ENCODE measurements around the gene CELSR2.
"Not testable (repeated sequence)": the region's sequence is repeated elsewhere in the genome, so short reads cannot be mapped to it uniquely, and the experiment has no call there.

The CELSR2 gene

DNA sequence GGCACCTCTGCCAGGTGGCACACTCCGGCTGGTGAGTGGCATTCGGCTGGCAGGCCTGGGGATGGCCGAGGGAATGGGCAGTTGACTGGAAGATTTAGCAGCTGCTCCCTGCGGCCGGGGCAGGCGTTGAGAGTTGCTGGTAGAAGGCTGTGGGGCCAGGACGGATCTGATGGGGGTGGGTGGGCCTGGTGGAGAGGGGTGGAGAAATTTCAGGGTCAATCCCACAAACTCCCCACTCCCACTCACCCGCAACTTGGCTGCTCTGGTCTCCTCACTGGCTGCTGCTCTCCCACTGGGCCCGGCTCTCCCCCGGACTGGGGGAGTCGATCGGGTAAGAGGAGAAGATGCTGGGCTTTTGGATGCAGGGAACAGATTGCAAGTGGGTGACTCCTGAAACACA lies 31.5 kb downstream of the CELSR2 start:
- no peak for DNase-seq (ENCODE audit: low read depth in 2 of 2)

DNA sequence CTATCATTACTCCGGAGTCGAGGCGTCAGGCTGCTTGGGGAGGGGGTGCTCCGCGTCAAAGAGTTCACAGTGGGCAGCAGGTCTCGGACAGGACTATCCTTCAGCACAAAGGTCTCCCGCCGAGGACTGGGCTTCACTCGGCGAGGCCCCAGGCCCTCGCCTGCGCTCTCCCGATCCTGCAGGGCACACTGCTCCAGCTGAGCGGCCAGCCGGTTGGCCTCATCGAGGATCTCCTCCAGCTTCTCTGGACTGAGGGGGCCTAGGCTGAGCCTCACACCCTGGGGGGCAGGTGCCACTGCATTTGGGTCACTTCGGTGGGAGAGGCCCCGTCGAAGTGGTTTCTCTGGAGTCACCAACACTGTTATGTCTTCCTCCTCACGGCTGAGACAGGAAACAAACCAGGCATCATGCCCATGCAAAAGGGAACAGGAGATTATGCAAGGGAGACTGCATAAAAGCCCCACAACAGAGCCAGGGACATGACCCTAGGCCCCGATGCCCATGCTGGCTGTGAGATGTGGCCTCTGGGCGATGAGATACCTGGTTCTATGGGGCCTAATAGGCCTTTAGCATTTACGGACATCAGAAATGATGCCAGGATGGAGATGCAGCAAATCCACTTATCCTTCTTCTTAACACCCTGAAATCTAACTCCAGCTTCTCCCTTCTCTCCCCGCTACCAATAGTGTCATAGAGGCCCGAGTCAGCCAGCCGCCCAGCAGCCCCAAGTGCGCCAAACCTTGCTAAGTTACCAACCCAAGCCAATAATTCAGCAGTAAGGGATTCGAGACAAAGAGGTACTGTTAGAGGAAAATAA lies 32.5 kb downstream of the CELSR2 start:
- DNase-seq (ENCODE audit: low read depth in 2 of 2), result no peak

DNA sequence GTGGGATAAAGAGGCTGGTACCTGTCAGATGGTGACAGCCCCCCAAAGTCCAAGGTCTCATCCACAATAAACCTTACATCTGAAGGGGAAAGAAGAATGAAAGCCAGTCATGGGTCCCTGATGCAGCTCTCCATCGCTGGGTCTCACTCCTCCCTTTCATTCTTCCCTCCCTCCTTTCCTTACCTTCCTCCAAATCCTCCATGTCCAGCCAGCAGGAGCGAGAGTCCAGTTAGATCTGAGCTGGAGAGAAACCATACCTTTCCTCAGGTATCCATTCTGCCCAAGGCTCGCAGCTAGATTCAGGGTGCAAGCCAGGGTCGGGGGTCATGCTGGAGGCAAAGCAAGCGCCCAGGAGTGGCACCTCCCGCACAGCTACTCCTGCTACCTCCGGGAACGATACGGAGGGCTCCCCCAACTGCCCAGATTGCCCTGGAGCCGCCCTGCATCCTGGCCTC lies 33.2 kb downstream of the CELSR2 start:
- DNase-seq (ENCODE audit: low read depth in 2 of 2), result no peak

DNA sequence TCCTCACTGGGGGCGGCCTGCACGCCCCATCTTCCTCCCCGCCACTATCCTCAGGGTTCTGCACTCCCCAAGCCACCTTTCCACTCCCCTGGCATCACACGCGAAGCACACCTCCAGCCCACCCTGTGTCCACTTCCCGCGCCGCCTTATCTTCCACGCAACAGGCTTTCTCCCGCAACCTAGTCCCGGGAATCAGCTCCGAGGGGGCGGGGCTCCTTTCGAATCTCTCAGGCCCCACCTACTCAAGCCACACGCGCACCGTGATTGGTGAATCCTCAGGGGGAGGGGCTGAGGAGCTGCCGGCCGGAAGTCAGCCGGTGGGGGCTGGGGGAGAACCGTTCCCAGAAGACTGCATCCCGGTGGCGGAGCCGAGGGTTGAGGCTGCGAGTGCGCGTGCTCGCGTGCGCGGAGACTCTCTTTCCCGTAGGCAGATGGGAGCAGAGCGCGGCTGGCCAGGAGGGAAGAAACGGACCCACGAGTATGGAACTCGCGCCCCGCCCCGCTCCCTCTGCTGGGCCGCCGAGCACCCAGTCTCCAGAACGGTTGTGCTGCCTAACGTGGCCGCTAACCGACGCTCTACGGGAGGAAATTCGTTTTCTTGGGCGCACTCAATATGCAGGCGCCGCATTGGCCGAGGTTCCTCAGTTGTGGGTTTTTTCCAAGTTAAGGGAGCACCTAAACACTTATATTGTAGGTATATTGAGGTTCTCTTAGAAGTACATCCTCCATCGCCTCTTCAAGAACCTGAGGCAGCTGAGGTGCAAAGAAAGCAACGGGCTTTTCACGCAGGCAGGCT lies 33.8 kb downstream of the CELSR2 start, which contains the start of gene PSRC1:
Gene PSRC1, minus strand, starts transcription at position 194 of the 796 bp plus-strand sequence.
- peak; percentile 75 to 83 for DNase-seq (ENCODE audit: low read depth in 2 of 2)

DNA sequence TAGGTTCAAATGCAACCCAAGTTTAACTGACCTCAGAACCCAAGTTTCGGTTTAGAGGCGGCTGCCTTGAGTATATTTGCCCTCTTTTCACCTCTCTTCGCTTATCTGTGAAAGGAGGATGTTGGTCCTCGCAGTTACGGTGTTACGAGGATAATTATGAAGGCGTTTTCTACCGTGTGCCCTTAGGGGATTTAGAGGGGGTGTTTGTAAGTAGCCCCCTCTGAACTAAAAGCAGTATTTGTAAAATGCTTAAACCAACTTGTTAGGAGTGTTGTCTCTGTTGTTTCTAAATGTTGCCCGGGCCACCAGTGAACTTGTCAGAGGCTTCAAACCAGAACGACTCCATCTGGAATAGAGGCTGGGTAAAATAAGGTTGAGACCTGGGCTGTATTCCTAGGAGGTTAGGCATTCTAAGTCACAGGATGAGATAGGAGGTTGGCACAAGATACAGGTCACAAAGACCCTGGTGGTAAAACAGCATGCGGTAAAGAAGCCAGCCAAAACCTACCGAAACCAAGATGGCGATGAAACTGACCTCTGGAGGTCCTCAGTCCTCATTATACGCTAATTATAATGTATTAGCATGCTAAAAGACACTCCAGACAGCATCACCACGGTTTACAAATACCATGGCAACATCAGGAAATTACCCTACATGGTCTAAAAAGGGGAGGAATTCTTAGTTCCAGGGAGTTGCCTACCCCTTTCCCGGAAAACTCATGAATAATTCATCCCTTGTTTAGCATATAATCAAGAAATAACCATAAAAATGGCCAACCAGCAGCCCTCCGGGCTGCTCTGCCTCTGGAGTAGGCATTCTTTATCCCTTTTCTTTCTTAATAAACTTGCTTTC lies 34.6 kb downstream of the CELSR2 start:
- no peak for DNase-seq (ENCODE audit: low read depth in 2 of 2)

DNA sequence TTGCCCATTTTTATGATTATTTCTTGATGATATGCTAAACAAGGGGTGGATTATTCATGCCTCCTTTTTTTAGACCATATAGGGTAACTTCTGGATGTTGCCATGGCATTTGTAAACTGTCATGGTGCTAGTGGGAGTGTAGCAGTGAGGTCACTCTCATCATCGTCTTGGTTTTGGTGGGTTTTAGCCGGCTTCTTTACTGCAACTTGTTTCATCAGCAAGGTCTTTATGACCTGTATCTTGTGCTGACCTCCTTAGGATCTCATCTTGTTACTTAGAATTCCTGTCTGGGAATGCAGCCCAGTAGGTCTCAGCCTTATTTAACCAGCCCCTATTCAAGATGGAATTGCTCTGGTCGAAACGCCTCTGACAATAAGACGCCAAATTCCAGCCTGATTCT lies 37.4 kb downstream of the CELSR2 start:
- not testable (repeated sequence) for DNase-seq (ENCODE audit: low read depth in 2 of 2)

DNA sequence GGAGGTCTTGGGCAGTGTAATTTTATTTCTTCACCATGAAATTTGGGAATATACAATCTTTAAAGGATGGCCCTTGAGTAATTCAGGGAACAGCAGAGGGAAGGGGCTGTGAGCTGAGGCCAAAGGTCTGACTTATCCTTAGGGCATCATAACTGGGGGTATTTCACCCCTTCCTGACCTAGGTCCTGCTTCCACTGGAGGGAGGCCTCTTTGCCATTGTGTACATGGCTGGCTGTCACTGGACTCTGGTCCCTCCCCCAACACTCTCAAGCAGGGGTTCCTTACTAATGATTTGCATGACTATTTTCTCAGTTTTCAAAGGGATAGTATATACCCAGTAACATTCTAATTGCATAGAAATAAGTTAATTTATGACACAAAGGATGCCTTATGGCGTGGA lies 40.8 kb downstream of the CELSR2 start:
- no peak for DNase-seq (ENCODE audit: low read depth in 2 of 2)

DNA sequence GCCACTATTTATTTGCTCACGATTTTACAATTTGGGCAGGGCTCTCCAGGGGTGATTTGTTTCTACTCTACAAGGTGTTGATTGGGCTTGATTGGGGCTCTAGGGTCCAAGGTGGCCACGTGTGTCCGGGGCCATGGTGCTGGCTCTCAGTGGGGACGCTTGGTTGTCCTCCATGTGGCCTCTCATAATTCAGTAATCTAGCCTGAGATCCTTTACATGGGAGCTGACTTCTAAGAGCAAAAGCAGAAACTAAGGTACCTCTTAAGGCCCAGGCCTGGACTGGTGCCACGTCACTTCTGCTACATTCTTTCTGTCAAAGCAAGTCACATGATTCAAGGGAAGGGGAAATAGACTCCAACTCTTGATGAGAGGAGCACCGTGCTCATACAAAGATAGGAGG lies 41.7 kb downstream of the CELSR2 start:
- DNase-seq (ENCODE audit: low read depth in 2 of 2), result no peak

DNA sequence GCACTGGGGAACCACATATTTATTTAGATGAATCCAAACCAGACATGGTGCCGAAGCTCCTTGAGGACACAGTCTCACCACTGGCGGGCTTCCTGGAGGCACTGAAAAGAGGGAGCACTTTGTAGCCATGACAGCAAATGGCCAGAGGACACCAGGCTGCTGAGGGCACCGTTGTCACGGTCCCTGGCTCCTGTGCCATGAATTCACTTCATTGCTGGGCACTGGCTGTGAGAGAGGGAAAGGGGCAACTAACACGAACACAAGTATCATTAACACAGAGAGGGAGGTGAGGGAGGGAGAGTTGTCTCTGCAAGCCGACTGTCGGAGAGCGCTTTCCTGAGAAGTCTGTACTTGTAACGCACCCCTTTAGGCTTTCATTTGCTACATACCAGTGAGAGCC lies 43.0 kb downstream of the CELSR2 start:
- DNase-seq (ENCODE audit: low read depth in 2 of 2), result no peak

DNA sequence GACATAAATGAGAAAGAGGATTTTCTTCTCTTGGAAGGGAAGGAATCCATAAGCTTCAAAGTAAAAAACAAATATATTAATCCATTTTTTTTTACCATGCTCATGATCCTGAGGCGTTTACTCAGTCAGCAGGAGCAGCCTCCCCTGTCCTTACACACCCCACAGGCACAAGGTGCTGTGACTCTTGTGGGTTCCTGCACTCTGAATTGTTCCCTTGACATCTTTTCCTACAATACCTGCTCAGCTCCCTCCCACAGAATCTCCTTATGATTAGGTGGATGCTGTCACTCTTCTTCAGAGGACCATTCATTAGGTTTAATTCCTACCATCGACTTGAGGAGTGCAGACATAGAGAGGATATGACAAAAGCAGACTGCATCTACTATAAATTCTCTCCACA lies 43.7 kb downstream of the CELSR2 start:
- no peak for DNase-seq (ENCODE audit: low read depth in 2 of 2)

DNA sequence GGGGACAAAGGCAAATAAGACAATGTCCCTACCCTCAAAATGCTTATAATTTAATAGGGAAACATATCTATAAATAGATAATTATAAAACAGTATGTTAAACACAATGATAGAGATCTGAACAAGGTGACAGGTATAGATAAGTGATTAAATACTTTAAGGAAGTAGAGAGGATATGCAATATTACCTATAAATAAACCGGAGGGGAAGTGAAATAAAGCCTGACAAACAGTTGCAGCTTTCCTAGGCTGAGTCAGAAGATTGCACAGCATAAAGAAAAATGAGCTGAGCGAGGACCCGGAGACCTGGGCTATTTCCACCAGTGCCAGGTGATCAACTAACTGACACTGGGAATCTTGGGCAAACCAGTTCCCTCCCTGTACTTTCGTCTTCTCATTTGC lies 45.1 kb downstream of the CELSR2 start:
- no peak for DNase-seq (ENCODE audit: low read depth in 2 of 2)

DNA sequence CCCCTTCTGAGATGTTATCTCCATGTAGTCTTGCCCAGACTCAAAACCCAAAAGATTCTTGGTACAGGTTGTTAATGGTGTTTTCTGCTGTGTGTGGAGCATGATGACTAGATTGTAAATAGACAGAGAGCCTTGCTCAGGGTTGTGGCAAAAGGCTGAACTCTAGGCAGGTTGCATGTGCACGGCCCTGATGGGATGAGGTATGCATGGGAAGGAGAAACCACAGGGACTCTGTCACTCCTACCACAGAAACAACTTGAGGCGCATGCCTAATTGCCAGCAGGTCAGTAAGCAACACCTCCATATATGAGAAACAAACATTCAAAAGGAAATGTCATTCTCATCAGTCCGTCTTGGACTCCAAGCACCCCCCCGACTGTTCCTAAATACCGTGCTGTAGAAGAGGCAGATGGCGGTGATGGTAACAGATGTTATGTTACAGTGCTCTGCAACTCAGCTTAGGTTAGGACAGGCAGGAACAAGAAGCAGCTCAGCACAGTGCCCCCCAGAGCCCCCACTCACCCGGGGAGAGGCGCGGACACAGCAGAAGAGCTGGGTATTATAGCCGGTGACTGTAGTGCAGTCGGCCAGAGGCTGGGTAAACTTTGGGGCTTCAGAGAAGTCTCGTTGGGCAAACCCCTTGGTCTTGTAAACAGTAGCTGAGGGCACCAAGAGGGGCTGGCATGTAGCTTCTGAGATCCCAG lies 46.5 kb downstream of the CELSR2 start:
- no peak for DNase-seq (ENCODE audit: low read depth in 2 of 2)

DNA sequence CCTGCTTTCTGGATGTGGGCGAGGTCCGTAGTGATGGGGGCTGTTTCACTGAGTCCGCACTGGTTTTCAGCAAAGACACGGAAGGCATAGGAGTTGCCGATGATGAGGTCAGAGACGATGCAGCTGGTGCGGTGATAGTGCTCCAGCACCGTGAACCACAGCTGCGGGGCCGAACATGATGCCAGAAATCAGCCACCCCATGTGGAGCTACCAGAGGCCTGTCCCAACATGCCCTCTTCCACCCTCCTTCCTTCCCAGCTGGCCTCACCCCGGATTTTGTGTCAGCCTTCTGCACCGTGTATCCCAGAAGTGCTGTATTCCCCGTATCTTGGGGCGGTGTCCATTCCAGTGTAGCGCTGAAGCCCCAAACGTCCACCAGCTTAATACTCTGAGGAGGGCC lies 47.4 kb downstream of the CELSR2 start:
- DNase-seq (ENCODE audit: low read depth in 2 of 2), result no peak

DNA sequence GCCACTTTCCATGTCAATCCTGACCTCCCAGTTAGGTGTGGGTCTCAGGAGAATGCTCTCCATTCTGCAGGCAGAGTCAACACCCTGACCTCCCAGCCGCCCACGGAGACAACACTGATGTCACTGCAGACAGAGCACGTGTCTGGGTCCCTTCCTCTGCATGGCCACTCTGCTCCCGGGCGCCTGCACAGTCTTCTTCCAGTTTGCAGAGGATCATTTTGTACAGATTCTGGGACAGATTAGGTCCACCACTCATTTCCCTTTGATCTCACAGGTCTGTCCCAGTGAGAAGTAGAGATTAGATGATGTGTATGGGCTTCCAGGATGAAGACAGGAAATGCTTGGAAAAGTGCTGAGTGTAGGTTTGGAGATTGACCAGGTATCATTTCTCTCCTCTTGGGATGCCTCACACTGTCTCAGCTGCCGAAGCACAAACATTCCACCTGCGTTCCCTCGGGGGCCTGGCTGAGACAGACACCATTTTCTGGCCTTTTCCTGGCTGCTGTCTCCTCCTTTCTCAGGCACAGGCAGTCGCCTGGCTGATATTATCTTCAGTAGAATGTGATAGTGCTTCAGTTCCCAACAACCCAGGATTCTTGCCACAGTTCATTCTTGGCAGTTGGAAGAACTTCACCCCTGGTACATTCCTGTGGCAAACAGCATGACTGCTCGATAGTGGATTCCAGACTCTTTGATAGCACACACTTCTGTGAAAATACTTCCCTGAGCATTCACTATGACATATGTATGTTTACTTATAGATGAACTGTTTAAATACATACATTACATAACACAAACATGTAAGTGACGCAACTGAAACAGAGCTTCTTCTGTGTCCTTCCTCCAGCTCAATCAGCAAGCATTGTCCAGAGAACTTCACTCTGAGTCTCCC lies 49.6 kb downstream of the CELSR2 start:
- DNase-seq (ENCODE audit: low read depth in 2 of 2), result no peak

DNA sequence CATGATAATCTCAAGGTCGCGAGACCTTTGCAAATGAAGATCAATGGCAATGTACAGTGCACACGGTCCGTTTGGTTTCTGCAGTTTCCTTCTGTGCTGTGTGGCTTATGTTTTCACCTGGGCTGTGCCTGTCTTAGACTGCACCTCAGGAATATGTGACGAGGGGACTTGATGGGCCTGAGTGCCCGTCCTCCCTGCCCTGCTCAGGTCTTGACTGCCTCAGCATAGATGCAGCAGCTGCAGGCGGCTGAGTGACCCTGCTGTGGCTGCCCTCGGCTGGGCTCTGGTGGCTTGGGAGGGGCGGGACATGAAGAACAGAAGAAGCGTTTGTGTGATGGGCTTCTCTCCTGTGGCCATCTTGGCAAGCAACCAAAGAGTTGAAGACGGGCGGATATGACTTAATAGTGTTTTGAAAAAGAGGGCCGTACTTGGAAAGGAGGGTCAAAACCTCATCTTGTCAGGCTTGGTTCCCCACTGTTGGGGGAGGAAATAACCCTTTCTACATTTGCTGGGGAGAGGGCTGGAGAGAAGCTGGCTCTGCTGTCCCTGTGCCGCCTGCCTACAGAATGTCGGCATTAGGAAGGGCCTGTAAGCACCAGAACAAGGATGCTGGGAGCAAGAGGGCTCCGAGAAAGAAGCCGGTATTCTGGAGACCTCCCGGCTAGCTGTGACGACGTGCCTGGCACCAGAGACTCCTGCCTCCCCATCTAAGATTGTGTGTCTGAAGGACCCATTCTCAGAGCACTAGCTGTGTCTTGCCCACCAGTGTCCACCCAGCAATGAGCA lies 50.4 kb downstream of the CELSR2 start:
- no peak for DNase-seq (ENCODE audit: low read depth in 2 of 2)

DNA sequence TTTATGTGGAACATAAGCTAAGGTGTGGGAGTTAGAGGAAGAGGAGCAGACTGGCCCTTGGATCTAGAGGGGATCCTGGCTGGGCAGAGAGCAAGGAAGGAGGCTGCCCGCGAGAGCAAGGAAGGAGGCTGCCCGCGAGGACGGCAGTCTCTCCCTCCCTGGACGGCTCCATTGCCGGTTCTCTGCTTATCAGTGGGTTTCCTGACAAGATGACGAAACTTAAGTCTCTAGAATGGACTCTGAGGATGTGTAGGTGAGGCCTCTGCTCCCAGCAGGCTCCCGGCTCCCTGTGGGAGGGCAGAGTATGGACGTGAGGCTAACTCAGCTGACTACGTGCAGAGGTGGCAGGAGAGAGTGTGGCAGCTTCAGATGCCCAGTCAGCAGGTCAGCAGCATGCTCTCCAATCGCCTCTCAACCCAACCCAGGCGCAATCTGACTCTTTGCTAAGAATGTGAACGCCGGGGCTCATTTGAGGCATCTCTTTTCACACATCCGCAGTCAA lies 51.4 kb downstream of the CELSR2 start:
- no peak for DNase-seq (ENCODE audit: low read depth in 2 of 2)

DNA sequence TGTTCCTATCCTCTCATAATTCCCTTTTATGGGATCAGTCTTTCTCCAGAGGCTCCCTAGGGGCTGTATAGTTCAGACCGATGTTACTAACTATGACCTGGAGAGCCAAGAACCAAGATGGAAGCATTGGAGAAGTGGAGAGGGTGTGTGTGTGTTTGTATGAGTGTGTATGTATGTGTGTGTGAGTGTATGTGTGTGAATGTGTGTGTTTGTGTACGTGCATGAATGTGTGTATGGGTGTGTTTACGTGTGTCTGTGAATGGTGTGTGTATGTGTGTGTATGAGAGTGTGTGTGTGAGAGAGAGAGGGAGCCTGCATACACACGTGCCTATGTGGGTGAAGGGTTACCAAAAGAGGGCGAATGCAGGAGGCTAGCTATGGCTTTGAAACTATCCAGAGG lies 52.5 kb downstream of the CELSR2 start:
- DNase-seq (ENCODE audit: low read depth in 2 of 2), result no peak

DNA sequence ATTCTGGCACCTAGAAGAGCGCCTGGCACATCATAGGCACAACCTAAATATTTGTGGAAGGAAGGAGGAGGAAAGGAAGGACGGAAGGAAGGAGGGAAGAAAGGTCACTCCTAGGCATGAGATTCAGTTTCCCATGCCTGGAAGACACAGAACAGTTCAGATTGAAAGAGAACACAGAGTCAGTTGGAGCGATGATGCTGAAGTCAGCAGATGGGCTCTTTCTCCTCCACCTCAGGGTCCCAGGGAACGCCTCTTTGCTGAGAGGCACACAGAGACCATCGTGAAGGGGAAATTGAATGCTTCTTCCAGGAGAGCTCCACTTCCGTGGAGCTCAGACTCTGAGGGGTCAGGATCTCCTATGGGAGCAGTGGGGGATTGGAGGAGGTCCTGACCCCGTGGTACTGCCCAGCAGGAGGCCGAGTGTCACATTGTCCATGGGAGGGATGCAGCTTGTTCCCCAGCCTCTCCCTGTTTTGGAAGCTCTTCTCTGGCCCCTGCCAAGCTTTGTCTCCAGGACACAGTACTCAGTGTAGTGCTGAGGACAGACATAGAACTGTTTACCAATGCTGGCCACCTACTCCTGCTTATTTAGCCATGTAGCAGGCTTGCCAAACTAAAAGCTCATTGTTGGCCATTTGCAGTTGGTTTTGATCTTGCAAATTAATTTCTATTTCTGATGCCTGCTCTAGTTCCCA lies 55.0 kb downstream of the CELSR2 start:
- DNase-seq (ENCODE audit: low read depth in 2 of 2), result no peak

DNA sequence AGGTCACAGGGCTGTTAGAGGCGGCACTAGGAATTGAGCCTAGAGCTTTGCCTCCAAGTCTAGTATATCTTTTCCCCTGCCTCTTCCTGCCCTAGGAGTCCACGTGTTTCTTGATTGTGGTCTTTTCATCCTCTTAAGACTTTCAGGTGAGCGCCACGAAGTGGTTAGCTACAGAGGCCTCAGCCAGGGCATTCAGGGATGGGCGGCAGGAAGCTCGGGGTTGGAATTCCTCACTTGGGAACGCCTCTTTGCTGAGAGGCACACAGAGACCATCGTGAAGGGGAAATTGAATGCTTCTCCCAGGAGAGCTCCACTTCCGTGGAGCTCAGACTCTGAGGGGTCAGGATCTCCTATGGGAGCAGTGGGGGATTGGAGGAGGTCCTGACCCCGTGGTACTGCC lies 56.7 kb downstream of the CELSR2 start:
- DNase-seq (ENCODE audit: low read depth in 2 of 2), result not testable (repeated sequence)
